A673 (cell line): ENCODE measurements around the gene MYO5B. TPM values are rescaled to one million over a fixed set of nuclear protein-coding genes. Genes with fewer than 3 reads are reported as not detected.

Experiments used
- BruUV-seq: library from RNA; stranded (reverse); fragments of 400-500 nt; replicated peaks from 2 replicates; lab custom pipeline; 2021; lab: Mats Ljungman, UMichigan
- CTCF ChIA-PET: fragments of 300-600 bp; sonication (Branson Sonifier 250); formaldehyde crosslinking; loops from one replicate; lab custom pipeline; 2022; ENCODE audit warnings: antibody characterized with exemption; lab: Charles Lee
- POLR2A ChIA-PET: fragments of 300-600 bp; sonication (Branson Sonifier 250); formaldehyde crosslinking; loops from one replicate; lab custom pipeline; 2022; ENCODE audit warnings: antibody characterized with exemption; ENCODE audit not compliant: low non-redundant PET; lab: Charles Lee
- DNase-seq: peaks from one replicate; pipeline ENCODE4 v3.0.0-alpha.2; 2015; ENCODE audit warnings: low spot score
- H3K27ac ChIP-seq: fragments of 200-600 bp; sonication (generic); 2 replicates; pipeline ENCODE4 v1.5.1; 2016; ENCODE audit warnings: mixed run types, low read depth, mild to moderate bottlenecking, mixed read lengths, antibody characterized with exemption, low read length; ENCODE audit not compliant: poor library complexity, severe bottlenecking
- H3K27me3 ChIP-seq: fragments of 200-600 bp; sonication (generic); replicated peaks from 2 replicates; pipeline ENCODE4 v1.6.1; 2017; ENCODE audit warnings: mixed run types, low read depth, mild to moderate bottlenecking, mixed read lengths, antibody characterized with exemption, low read length; ENCODE audit not compliant: insufficient read depth, poor library complexity
- H3K36me3 ChIP-seq: fragments of 200-600 bp; sonication (generic); 2 replicates; pipeline ENCODE4 v1.6.1; 2016; ENCODE audit warnings: mixed run types, mild to moderate bottlenecking, mixed read lengths, antibody characterized with exemption, low read length; ENCODE audit not compliant: insufficient read depth, poor library complexity, severe bottlenecking
- H3K4me1 ChIP-seq: fragments of 200-600 bp; sonication (generic); 2 replicates; pipeline ENCODE4 v1.6.1; 2017; ENCODE audit warnings: mixed run types, mild to moderate bottlenecking, mixed read lengths, antibody characterized with exemption, low read length; ENCODE audit not compliant: insufficient read depth, poor library complexity, severe bottlenecking
- H3K4me3 ChIP-seq: fragments of 200-600 bp; sonication (generic); 2 replicates; pipeline ENCODE4 v1.5.1; 2016; ENCODE audit warnings: low read depth, mixed run types, mild to moderate bottlenecking, mixed read lengths, low read length; ENCODE audit not compliant: poor library complexity, severe bottlenecking
- H3K9me3 ChIP-seq: fragments of 200-600 bp; sonication (generic); 2 replicates; pipeline ENCODE4 v1.6.1; 2016; ENCODE audit warnings: mixed run types, low read depth, mild to moderate bottlenecking, mixed read lengths, antibody characterized with exemption, low read length; ENCODE audit not compliant: poor library complexity, severe bottlenecking
- CTCF ChIP-seq: fragments of 300-800, 200-600 bp; sonication (generic); conservative IDR thresholded peaks from 2 replicates; pipeline ENCODE4 v1.5.1; 2017; ENCODE audit warnings: low read depth, mild to moderate bottlenecking, antibody characterized with exemption, low read length, moderate library complexity, mixed read lengths
- EZH2 ChIP-seq: fragments of 200-600 bp; sonication (generic); IDR thresholded peaks from 2 replicates; pipeline ENCODE4 v1.6.1; 2017; ENCODE audit warnings: borderline replicate concordance, low read depth, mild to moderate bottlenecking, mixed read lengths, antibody characterized with exemption, low read length; ENCODE audit not compliant: poor library complexity, severe bottlenecking
- intact Hi-C: fragments of 100-400 bp; cut with micrococcal nuclease; formaldehyde crosslinking; loops from one replicate; pipeline ENCODE4 v1.10.0; 2022; ENCODE audit not compliant: unreplicated experiment
- total RNA-seq: library from RNA; stranded (reverse); gene quantifications from 2 replicates; pipeline ENCODE4 v1.2.3, GENCODE V29; 2021

Gene MYO5B
- total RNA-seq, 1 experiment from 2014 or later, result 0.30 TPM

- intact Hi-C loops, result no loop called here
- CTCF ChIA-PET, result no interaction called here
- TF ChIP-seq CTCF (no peak), EZH2 (no peak)
- Histone ChIP-seq H3K4me1 (no peaks in the 10 kb centered on the region), H3K27me3 (no peaks in the 10 kb centered on the region), H3K9me3 (no peaks in the 10 kb centered on the region), H3K4me3 (no peak overlapping the region), H3K27ac (no peak overlapping the region), H3K36me3 (no peaks in the 10 kb centered on the region)
- POLR2A ChIA-PET, result no interaction called here
- no TSS peak for BruUV-seq
- DNase-seq, result no peak
These were observed 351.8 kb downstream of the MYO5B start for GRCh38 chr18:49843131-49843530.

- DNase-seq, result no peak
These were observed 352.3 kb downstream of the MYO5B start for GRCh38 chr18:49842656-49843055.

GRCh38 chr18:49841236-49842217, 353.4 kb downstream of the MYO5B start:
- ChIA-PET POLR2A (no interaction called here), CTCF (no interaction called here)
- no TSS peak for BruUV-seq
- H3K4me3 ChIP-seq, result no peak overlapping the region
- H3K27me3 ChIP-seq, result no peaks in the 10 kb centered on the region
- intact Hi-C loops, result no loop called here
- H3K36me3 ChIP-seq, result no peaks in the 10 kb centered on the region
- H3K4me1 ChIP-seq, result no peaks in the 10 kb centered on the region
- TF ChIP-seq EZH2, result no peak
- no peaks in the 10 kb centered on the region for H3K9me3 ChIP-seq
- no peak overlapping the region for H3K27ac ChIP-seq
- DNase-seq, result no peak

More at GRCh38 chr18:49842656-49843055, 352.3 kb downstream of the MYO5B start:
- ChIA-PET POLR2A (no interaction called here), CTCF (no interaction called here)
- TF ChIP-seq CTCF, result no peak
- no peak for TF ChIP-seq EZH2
- Histone ChIP-seq H3K27me3 (no peaks in the 10 kb centered on the region), H3K9me3 (no peaks in the 10 kb centered on the region), H3K27ac (no peak overlapping the region), H3K4me3 (no peak overlapping the region), H3K36me3 (no peaks in the 10 kb centered on the region), H3K4me1 (no peaks in the 10 kb centered on the region)
- intact Hi-C loops, result no loop called here
- no TSS peak for BruUV-seq

- Histone ChIP-seq H3K4me3 (no peak overlapping the region), H3K27me3 (no peaks in the 10 kb centered on the region), H3K4me1 (no peaks in the 10 kb centered on the region), H3K9me3 (no peaks in the 10 kb centered on the region), H3K27ac (no peak overlapping the region), H3K36me3 (no peaks in the 10 kb centered on the region)
- ChIA-PET POLR2A (no interaction called here), CTCF (no interaction called here)
- DNase-seq, result no peak
- TF ChIP-seq EZH2 (no peak), CTCF (no peak)
- intact Hi-C loops, result no loop called here
- no TSS peak for BruUV-seq
These were observed 355.9 kb downstream of the MYO5B start for GRCh38 chr18:49839012-49839411.
